CD4-positive, CD25-positive, alpha-beta regulatory T cell (primary cell): ENCODE data around the gene BCL2L15. TPM values are rescaled to one million over a fixed set of nuclear protein-coding genes. Genes with fewer than 3 reads are reported as not detected.
A peak's percentile ranks its signal among the peaks of the same experiment; 100 is the strongest.
"Not testable (repeated sequence)": the region's sequence is repeated elsewhere in the genome, so short reads cannot be mapped to it uniquely, and the experiment has no call there.

Experiments used
- ATAC-seq, 2 donors: fragments of 150-1000 bp; cut with Tn5 transposase; one replicate each; pipeline ENCODE4 v1.10.0; 2021; ENCODE audit warnings: low read depth in 2 of 2, moderate number of reproducible peaks in 2 of 2, moderate library complexity in 1 of 2
- DNase-seq, 3 donors: peaks; one replicate each; pipeline versions ENCODE4 v3.0.0 to v3.0.0-alpha.2; 2012 to 2022; ENCODE audit warnings: mixed read lengths in 1 of 3
- H3K27ac ChIP-seq: one replicate; pipeline ENCODE4 v1.7.0; 2013; ENCODE audit warnings: mild to moderate bottlenecking, low read length; ENCODE audit not compliant: insufficient read depth, poor library complexity, severe bottlenecking
- H3K27me3 ChIP-seq: one replicate; pipeline ENCODE4 v1.7.0; 2013; ENCODE audit warnings: low read length; ENCODE audit not compliant: control insufficient read depth, insufficient read depth
- H3K36me3 ChIP-seq: one replicate; pipeline ENCODE4 v1.7.0; 2013; ENCODE audit warnings: mild to moderate bottlenecking, low read length, moderate library complexity; ENCODE audit not compliant: control insufficient read depth, insufficient read depth
- H3K4me1 ChIP-seq: 2 replicates; pipeline ENCODE4 v1.7.0; 2013; ENCODE audit warnings: mild to moderate bottlenecking, low read length; ENCODE audit not compliant: insufficient read depth, control insufficient read depth, poor library complexity, severe bottlenecking
- H3K4me3 ChIP-seq: one replicate; pipeline ENCODE4 v1.7.0; 2013; ENCODE audit warnings: low read depth, mild to moderate bottlenecking, low read length, moderate library complexity
- H3K9me3 ChIP-seq, 2 experiments: 1 replicate in 1 of 2; 2 replicates in 1 of 2; pipeline ENCODE4 v1.7.0; 2013; ENCODE audit warnings: low read length in 2 of 2, mild to moderate bottlenecking in 1 of 2, moderate library complexity in 1 of 2; ENCODE audit not compliant: control insufficient read depth in 2 of 2
- H3K27ac Mint-ChIP-seq, 3 donors: one replicate each; pipeline ENCODE4 v1.8.0; 2020 to 2022; ENCODE audit warnings: mild to moderate bottlenecking in 3 of 3, mixed read lengths in 3 of 3, moderate library complexity in 2 of 3
- H3K27me3 Mint-ChIP-seq: one replicate; pipeline ENCODE4 v1.8.0; 2022; ENCODE audit warnings: mild to moderate bottlenecking, mixed read lengths
- H3K36me3 Mint-ChIP-seq: one replicate; pipeline ENCODE4 v1.8.0; 2020; ENCODE audit warnings: mixed read lengths
- H3K4me1 Mint-ChIP-seq, 4 donors: one replicate each; pipeline ENCODE4 v1.8.0; 2020 to 2022; ENCODE audit warnings: mixed read lengths in 4 of 4, mild to moderate bottlenecking in 1 of 4
- H3K4me3 Mint-ChIP-seq, 4 donors: one replicate each; pipeline ENCODE4 v1.8.0; 2020 to 2022; ENCODE audit warnings: mild to moderate bottlenecking in 4 of 4, mixed read lengths in 4 of 4, moderate library complexity in 3 of 4
- H3K9me3 Mint-ChIP-seq, 7 donors: one replicate each; pipeline ENCODE4 v1.8.0; 2020 to 2022; ENCODE audit warnings: mixed read lengths in 7 of 7, mild to moderate bottlenecking in 3 of 7, moderate library complexity in 2 of 7
- polyA plus RNA-seq, 4 donors: library from polyadenylated mRNA; unstranded; fragments of 300-500 nt; fragmentation: Illumina TruSeq; gene quantifications; one replicate each; pipeline ENCODE4 v1.2.3, GENCODE V29; 2021
- total RNA-seq: library from RNA; stranded (reverse); gene quantifications from one replicate; pipeline ENCODE4 v1.2.3, GENCODE V29; 2022

BCL2L15 gene
- total and polyA plus RNA-seq, 5 donors from 2014 or later, result 0.30 to 2.2 (median 0.79) TPM

GRCh38 chr1:113854234-113854633 lies 33.1 kb downstream of the BCL2L15 start:
- H3K9me3 Mint-ChIP-seq, result no peaks in the 10 kb centered on the region
- H3K36me3 Mint-ChIP-seq, result peaks cover 40% of the 10 kb centered on the region
- peak overlapping the region in 1 of 3 donors; percentile 64 for H3K27ac Mint-ChIP-seq

GRCh38 chr1:113852694-113853093 lies 34.7 kb downstream of the BCL2L15 start:
- H3K9me3 Mint-ChIP-seq, H3K4me3 ChIP-seq, H3K27me3 ChIP-seq, DNase-seq, H3K27ac ChIP-seq, H3K9me3 ChIP-seq, H3K4me3 Mint-ChIP-seq, ATAC-seq, H3K27me3 Mint-ChIP-seq, H3K4me1 ChIP-seq: not testable (repeated sequence)
- Mint-ChIP-seq H3K4me1 (peaks cover 16 to 22% (median 19%) of the 10 kb centered on the region in 4 donors), H3K36me3 (peaks cover 40% of the 10 kb centered on the region), H3K27ac (peak overlapping the region in 2 of 3 donors; percentile 26 to 37)
- peaks cover 49% of the 10 kb centered on the region for H3K36me3 ChIP-seq

More at GRCh38 chr1:113854234-113854633, 33.1 kb downstream of the BCL2L15 start:
- H3K4me3 Mint-ChIP-seq, result no peak overlapping the region
- no peaks in the 10 kb centered on the region for H3K27me3 Mint-ChIP-seq
- peaks cover 54% of the 10 kb centered on the region for H3K36me3 ChIP-seq
- H3K4me1 Mint-ChIP-seq, result peaks cover 17 to 27% (median 20%) of the 10 kb centered on the region in 4 donors
- DNase-seq (no peak), ATAC-seq (no peak)
- no peaks in the 10 kb centered on the region for H3K9me3 ChIP-seq
- H3K4me1 ChIP-seq, result peaks cover 7% of the 10 kb centered on the region
- no peak overlapping the region for H3K27ac ChIP-seq
- H3K4me3 ChIP-seq, result no peak overlapping the region
- H3K27me3 ChIP-seq, result no peaks in the 10 kb centered on the region

GRCh38 chr1:113850127-113850796 lies 37.1 kb downstream of the BCL2L15 start:
- Histone ChIP-seq H3K27ac (peak overlapping the region; percentile 51), H3K36me3 (peaks cover 45% of the 10 kb centered on the region), H3K9me3 (peaks cover 0 to 2% of the 10 kb centered on the region in 2 experiments), H3K27me3 (no peaks in the 10 kb centered on the region), H3K4me1 (peaks cover 6% of the 10 kb centered on the region), H3K4me3 (peak overlapping the region; percentile 18)
- ATAC-seq (no peak), DNase-seq (peak in 1 of 3 donors; percentile 30)
- Mint-ChIP-seq H3K9me3 (peaks cover 0 to 2% (median 0%) of the 10 kb centered on the region in 7 donors), H3K36me3 (peaks cover 44% of the 10 kb centered on the region), H3K27me3 (no peaks in the 10 kb centered on the region), H3K4me3 (peak overlapping the region in 1 of 4 donors; percentile 15), H3K4me1 (peaks cover 16 to 36% (median 24%) of the 10 kb centered on the region in 4 donors), H3K27ac (peak overlapping the region in 2 of 3 donors; percentile 51 to 84)

GRCh38 chr1:113849072-113849471 lies 38.3 kb downstream of the BCL2L15 start:
- H3K9me3 ChIP-seq, result peaks cover 0 to 2% of the 10 kb centered on the region in 2 experiments
- peaks cover 6% of the 10 kb centered on the region for H3K4me1 ChIP-seq
- H3K36me3 Mint-ChIP-seq, result peaks cover 33% of the 10 kb centered on the region
- no peaks in the 10 kb centered on the region for H3K27me3 ChIP-seq
- H3K9me3 Mint-ChIP-seq, result peaks cover 0 to 2% (median 0%) of the 10 kb centered on the region in 7 donors
- H3K36me3 ChIP-seq, result peaks cover 40% of the 10 kb centered on the region
- H3K4me3 ChIP-seq, result no peak overlapping the region
- H3K27ac ChIP-seq, result no peak overlapping the region
- peaks cover 13 to 36% (median 24%) of the 10 kb centered on the region in 4 donors for H3K4me1 Mint-ChIP-seq
- no peak for DNase-seq
- H3K27me3 Mint-ChIP-seq, result no peaks in the 10 kb centered on the region
- H3K4me3 Mint-ChIP-seq, result no peak overlapping the region
- no peak overlapping the region for H3K27ac Mint-ChIP-seq
- no peak for ATAC-seq

GRCh38 chr1:113846391-113847035 lies 40.9 kb downstream of the BCL2L15 start:
- Mint-ChIP-seq H3K4me1 (peaks cover 13 to 33% (median 21%) of the 10 kb centered on the region in 4 donors), H3K36me3 (peaks cover 45% of the 10 kb centered on the region), H3K27ac (peak overlapping the region in 2 of 3 donors; percentile 18 to 92), H3K9me3 (peaks cover 0 to 3% (median 0%) of the 10 kb centered on the region in 7 donors), H3K27me3 (no peaks in the 10 kb centered on the region), H3K4me3 (no peak overlapping the region)
- ATAC-seq (no peak), DNase-seq (no peak)
- Histone ChIP-seq H3K4me3 (no peak overlapping the region), H3K27me3 (no peaks in the 10 kb centered on the region), H3K9me3 (peaks cover 0 to 2% of the 10 kb centered on the region in 2 experiments), H3K36me3 (peaks cover 43% of the 10 kb centered on the region), H3K4me1 (peaks cover 6% of the 10 kb centered on the region), H3K27ac (no peak overlapping the region)

- H3K4me3 Mint-ChIP-seq, result no peak overlapping the region
- H3K27me3 ChIP-seq, result no peaks in the 10 kb centered on the region
- H3K27me3 Mint-ChIP-seq, result no peaks in the 10 kb centered on the region
- DNase-seq, result no peak
- H3K4me1 ChIP-seq, result peaks cover 5% of the 10 kb centered on the region
- H3K9me3 Mint-ChIP-seq, result no peaks in the 10 kb centered on the region
- peaks cover 14% of the 10 kb centered on the region for H3K36me3 Mint-ChIP-seq
- no peak overlapping the region for H3K27ac ChIP-seq
- no peak overlapping the region for H3K4me3 ChIP-seq
- no peaks in the 10 kb centered on the region for H3K9me3 ChIP-seq
- peak overlapping the region in 1 of 3 donors; percentile 17 for H3K27ac Mint-ChIP-seq
- ATAC-seq, result no peak
- H3K36me3 ChIP-seq, result peaks cover 62% of the 10 kb centered on the region
- H3K4me1 Mint-ChIP-seq, result peaks cover 5 to 24% (median 8%) of the 10 kb centered on the region in 4 donors
Observed at GRCh38 chr1:113836534-113836933, 50.8 kb downstream of the BCL2L15 start.

- Mint-ChIP-seq H3K4me1 (peaks cover 5 to 23% (median 8%) of the 10 kb centered on the region in 4 donors), H3K27ac (no peak overlapping the region), H3K36me3 (peaks cover 14% of the 10 kb centered on the region), H3K4me3 (no peak overlapping the region), H3K27me3 (no peaks in the 10 kb centered on the region), H3K9me3 (no peaks in the 10 kb centered on the region)
- no peaks in the 10 kb centered on the region for H3K27me3 ChIP-seq
- peaks cover 5% of the 10 kb centered on the region for H3K4me1 ChIP-seq
- no peaks in the 10 kb centered on the region for H3K9me3 ChIP-seq
- peak; percentile 13 to 73 (median 69) for DNase-seq
- H3K27ac ChIP-seq, result peak overlapping the region; percentile 33
- H3K4me3 ChIP-seq, result peak overlapping the region; percentile 39
- H3K36me3 ChIP-seq, result peaks cover 62% of the 10 kb centered on the region
- ATAC-seq, result no peak
Observed at GRCh38 chr1:113835686-113836290, 51.6 kb downstream of the BCL2L15 start.
